HepG2 (cell line): ENCODE results near the gene ZNF189. TPM values are rescaled to one million over a fixed set of nuclear protein-coding genes. Genes with fewer than 3 reads are reported as not detected.

Source experiments
- AFF4 ChIP-seq: sonication (generic); formaldehyde crosslinking; IDR thresholded peaks from 2 replicates; pipeline ENCODE4 v1.4.0; 2020; ENCODE audit warnings: missing genetic modification reagents
- IKZF1 ChIP-seq: fragments of 450-650 bp; IDR thresholded peaks from 2 replicates; pipeline ENCODE4 v1.7.1; 2016
- JDP2 ChIP-seq: sonication (generic); formaldehyde crosslinking; IDR thresholded peaks from 2 replicates; pipeline ENCODE4 v1.8.1; 2022; ENCODE audit warnings: missing genetic modification reagents, borderline replicate concordance
- KIAA2018 ChIP-seq: sonication (generic); formaldehyde crosslinking; IDR thresholded peaks from 2 replicates; pipeline ENCODE4 v1.5.0; 2020; ENCODE audit warnings: mild to moderate bottlenecking, missing genetic modification reagents, borderline replicate concordance
- RCOR2 ChIP-seq: IDR thresholded peaks from 2 replicates; pipeline ENCODE4 v1.6.1; 2016; ENCODE audit warnings: missing biosample characterization, missing genetic modification reagents
- SIN3B ChIP-seq: fragments of 150-350 bp; IDR thresholded peaks from 2 replicates; pipeline ENCODE4 v1.6.1; 2014; ENCODE audit warnings: low read length
- TARDBP ChIP-seq: sonication (generic); formaldehyde crosslinking; IDR thresholded peaks from 2 replicates; pipeline ENCODE4 v1.8.0; 2022; ENCODE audit warnings: mild to moderate bottlenecking, missing genetic modification reagents
- TERF1 ChIP-seq: sonication (generic); formaldehyde crosslinking; IDR thresholded peaks from 2 replicates; pipeline ENCODE4 v1.8.0; 2022; ENCODE audit warnings: mild to moderate bottlenecking, missing genetic modification reagents, moderate library complexity
- TGIF2 ChIP-seq: IDR thresholded peaks from 2 replicates; pipeline ENCODE4 v1.6.1; 2016; ENCODE audit warnings: control low read depth, missing compliant biosample characterization
- ZNF563 ChIP-seq: sonication (generic); formaldehyde crosslinking; IDR thresholded peaks from 2 replicates; pipeline ENCODE4 v1.8.0; 2022; ENCODE audit warnings: mild to moderate bottlenecking, moderate library complexity, missing genetic modification reagents
- ZNF790 ChIP-seq: sonication (generic); formaldehyde crosslinking; IDR thresholded peaks from 2 replicates; pipeline ENCODE4 v1.8.0; 2022; ENCODE audit warnings: missing genetic modification reagents, mild to moderate bottlenecking, borderline replicate concordance
- ZNF879 ChIP-seq: sonication (generic); formaldehyde crosslinking; IDR thresholded peaks from 2 replicates; pipeline ENCODE4 v1.8.1; 2023; ENCODE audit warnings: missing genetic modification reagents
- ZSCAN5A ChIP-seq: sonication (generic); formaldehyde crosslinking; IDR thresholded peaks from 2 replicates; pipeline ENCODE4 v1.8.0; 2022; ENCODE audit warnings: mild to moderate bottlenecking, missing genetic modification reagents, borderline replicate concordance
- polyA plus RNA-seq, 8 experiments: library from polyadenylated mRNA; depleted of rRNA in 3 of 8; stranded (reverse) in 7 of 8; unstranded in 1 of 8; fragments of >200 nt; fragmentation: Illumina TruSeq in 4 of 8; extraction: Trizol in 4 of 8; gene quantifications; 2 replicates each; pipeline versions ENCODE4 v1.2.1 to v1.2.3, GENCODE V29; 2011 to 2016; ENCODE audit warnings: low read depth in 4 of 8, missing spikeins in 1 of 8, mixed read lengths in 1 of 8; ENCODE audit not compliant: insufficient read depth in 1 of 8
- total RNA-seq, 5 experiments: library from RNA; depleted of rRNA; stranded (reverse); fragments of >200 nt; fragmentation: Illumina TruSeq; extraction: Trizol; gene quantifications; 2 replicates each; pipeline ENCODE4 v1.2.3, GENCODE V29; 2016; ENCODE audit warnings: low read depth in 1 of 5
- TF ChIP-seq, protein P1 (sequence below): sonication (generic); formaldehyde crosslinking; IDR thresholded peaks from 2 replicates; pipeline ENCODE4 v1.4.0; 2020; ENCODE audit warnings: low read depth, mild to moderate bottlenecking, missing genetic modification reagents

Gene ZNF189
- total and polyA plus RNA-seq, 2 of the 13 experiments (the other 11 are each of a cell fraction or from before 2014, with no cell fraction given) = 8.4 to 50.0 TPM

- TF ChIP-seq ZSCAN5A (peak; percentile 80; the same call in 1 of the 2 replicates), SIN3B (no peak), TARDBP (CRISPR knock-in tag) (peak; percentile 84), ZNF563 (no peak), IKZF1 (no peak), KIAA2018 (no peak), RCOR2 (CRISPR knock-in tag) (peak; percentile 97), AFF4 (no peak), JDP2 (CRISPR knock-in tag) (no peak), ZNF879 (no peak), TGIF2 (CRISPR knock-in tag) (0 out of 2 replicates have a peak, but pooled peaks have one; percentile 46), ZNF790 (CRISPR knock-in tag) (no peak), TERF1 (CRISPR knock-in tag) (no peak)
- TF ChIP-seq, protein P1, sequence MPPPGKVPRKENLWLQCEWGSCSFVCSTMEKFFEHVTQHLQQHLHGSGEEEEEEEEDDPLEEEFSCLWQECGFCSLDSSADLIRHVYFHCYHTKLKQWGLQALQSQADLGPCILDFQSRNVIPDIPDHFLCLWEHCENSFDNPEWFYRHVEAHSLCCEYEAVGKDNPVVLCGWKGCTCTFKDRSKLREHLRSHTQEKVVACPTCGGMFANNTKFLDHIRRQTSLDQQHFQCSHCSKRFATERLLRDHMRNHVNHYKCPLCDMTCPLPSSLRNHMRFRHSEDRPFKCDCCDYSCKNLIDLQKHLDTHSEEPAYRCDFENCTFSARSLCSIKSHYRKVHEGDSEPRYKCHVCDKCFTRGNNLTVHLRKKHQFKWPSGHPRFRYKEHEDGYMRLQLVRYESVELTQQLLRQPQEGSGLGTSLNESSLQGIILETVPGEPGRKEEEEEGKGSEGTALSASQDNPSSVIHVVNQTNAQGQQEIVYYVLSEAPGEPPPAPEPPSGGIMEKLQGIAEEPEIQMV (CRISPR knock-in tag) = no peak
- TF ChIP-seq, all 625 proteins: peak for 156
Measured at GRCh38 chr9:101433229-101433628, 34.6 kb downstream of the ZNF189 start (continued).
